Thymus (tissue), 14 donors: ENCODE measurements around the gene ADD2. TPM values are rescaled to one million over a fixed set of nuclear protein-coding genes. Genes with fewer than 3 reads are reported as not detected.

Source experiments
- DNase-seq, 9 donors: peaks; one replicate each; pipeline ENCODE4 v3.0.0-alpha.2; 2013; ENCODE audit warnings: low spot score in 9 of 9, low read depth in 6 of 9, missing footprints in 1 of 9
- H3K27ac ChIP-seq, 2 donors: one replicate each; pipeline ENCODE4 v1.5.1; 2013; ENCODE audit warnings: control low read depth in 1 of 2, low read depth in 1 of 2, low read length in 1 of 2, mild to moderate bottlenecking in 1 of 2, moderate library complexity in 1 of 2
- H3K27me3 ChIP-seq, 2 donors: one replicate each; pipeline ENCODE4 v1.5.1; 2013; ENCODE audit warnings: low read length in 1 of 2; ENCODE audit not compliant: control insufficient read depth in 2 of 2, insufficient read depth in 1 of 2
- H3K36me3 ChIP-seq, 2 donors: one replicate each; pipeline ENCODE4 v1.5.1; 2013; ENCODE audit warnings: low read length in 1 of 2, mild to moderate bottlenecking in 1 of 2, moderate library complexity in 1 of 2; ENCODE audit not compliant: control insufficient read depth in 2 of 2, insufficient read depth in 2 of 2
- H3K4me1 ChIP-seq, 2 donors: one replicate each; pipeline ENCODE4 v1.5.1; 2013; ENCODE audit warnings: low read length in 2 of 2; ENCODE audit not compliant: control insufficient read depth in 2 of 2, insufficient read depth in 2 of 2
- H3K4me3 ChIP-seq, 2 donors: one replicate each; pipeline ENCODE4 v1.5.1; 2013; ENCODE audit warnings: low read length in 2 of 2, control low read depth in 1 of 2, mild to moderate bottlenecking in 1 of 2
- H3K9me3 ChIP-seq, 2 donors: one replicate each; pipeline ENCODE4 v1.5.1; 2013; ENCODE audit warnings: low read length in 1 of 2, mild to moderate bottlenecking in 1 of 2; ENCODE audit not compliant: control insufficient read depth in 2 of 2, insufficient read depth in 1 of 2
- WGBS: extraction: QIAGEN DNeasy Blood & Tissue Kit; methylation state at CpG from one replicate; pipeline ENCODE4 v1.1.7; 2013; 5-methylcytosine and 5-hydroxymethylcytosine counted together
- long read RNA-seq, 10 donors: transcript quantifications; one replicate each; lab custom pipeline, GENCODE V29; 2026
- polyA plus RNA-seq: library from polyadenylated mRNA; stranded (reverse); fragments of 200-250 nt; gene quantifications from one replicate; pipeline ENCODE4 v1.2.3, GENCODE V29; 2013
- total RNA-seq: library from RNA; stranded (reverse); fragments of 120-200 nt; gene quantifications from one replicate; pipeline ENCODE4 v1.2.4, GENCODE V29; 2013
- donor health status: healthy.

The ADD2 gene, protein sequence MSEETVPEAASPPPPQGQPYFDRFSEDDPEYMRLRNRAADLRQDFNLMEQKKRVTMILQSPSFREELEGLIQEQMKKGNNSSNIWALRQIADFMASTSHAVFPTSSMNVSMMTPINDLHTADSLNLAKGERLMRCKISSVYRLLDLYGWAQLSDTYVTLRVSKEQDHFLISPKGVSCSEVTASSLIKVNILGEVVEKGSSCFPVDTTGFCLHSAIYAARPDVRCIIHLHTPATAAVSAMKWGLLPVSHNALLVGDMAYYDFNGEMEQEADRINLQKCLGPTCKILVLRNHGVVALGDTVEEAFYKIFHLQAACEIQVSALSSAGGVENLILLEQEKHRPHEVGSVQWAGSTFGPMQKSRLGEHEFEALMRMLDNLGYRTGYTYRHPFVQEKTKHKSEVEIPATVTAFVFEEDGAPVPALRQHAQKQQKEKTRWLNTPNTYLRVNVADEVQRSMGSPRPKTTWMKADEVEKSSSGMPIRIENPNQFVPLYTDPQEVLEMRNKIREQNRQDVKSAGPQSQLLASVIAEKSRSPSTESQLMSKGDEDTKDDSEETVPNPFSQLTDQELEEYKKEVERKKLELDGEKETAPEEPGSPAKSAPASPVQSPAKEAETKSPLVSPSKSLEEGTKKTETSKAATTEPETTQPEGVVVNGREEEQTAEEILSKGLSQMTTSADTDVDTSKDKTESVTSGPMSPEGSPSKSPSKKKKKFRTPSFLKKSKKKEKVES
- total RNA-seq (0.90 TPM), polyA plus RNA-seq (0.46 TPM)
- long read RNA-seq, donor 1, result 0 reads
- long read RNA-seq, donor 2, result 0 reads
- long read RNA-seq, donor 3, result 0 reads
- long read RNA-seq, donor 4, result 0 reads
- long read RNA-seq, donor 5, result 0 reads
- long read RNA-seq, donor 6, result 0 reads
- long read RNA-seq, donor 7, result 0 reads
- long read RNA-seq, donor 8, result 0 reads
- long read RNA-seq, donor 9, result 0 reads
- long read RNA-seq, donor 10, result 0 reads

GRCh38 chr2:70767699-70768589 is at the start of gene ADD2:
Gene ADD2 (minus strand): TSS chr2:70768200. CDS start chr2:70706408, 61,792 bp downstream.
- peaks cover 25 to 82% of the 10 kb centered on the region in 2 donors for H3K27me3 ChIP-seq
- H3K4me3 ChIP-seq, result peak within 1 kb of the TSS in 1 of 2 donors; percentile 37
- no peaks in the 10 kb centered on the region for H3K9me3 ChIP-seq
- 3% methylated on average over 73 of the region's 74 CpGs for WGBS
- no peak within 1 kb of the TSS for H3K27ac ChIP-seq
- no peaks in the 10 kb centered on the region for H3K36me3 ChIP-seq
- H3K4me1 ChIP-seq, result peaks cover 8 to 10% of the 10 kb centered on the region in 2 donors
- DNase-seq, result peak in 1 of 9 donors; percentile 15

- Histone ChIP-seq H3K9me3 (no peaks in the 10 kb centered on the region), H3K4me1 (no peaks in the 10 kb centered on the region), H3K27me3 (peaks cover 0 to 14% of the 10 kb centered on the region in 2 donors), H3K27ac (no peak overlapping the region), H3K4me3 (no peak overlapping the region), H3K36me3 (no peaks in the 10 kb centered on the region)
- 98% methylated on average over 3 of the region's 3 CpGs for WGBS
- DNase-seq, result no peak
Measured at GRCh38 chr2:70817284-70817954, 49.4 kb upstream of the ADD2 start.

- Histone ChIP-seq H3K36me3 (no peaks in the 10 kb centered on the region), H3K4me1 (no peaks in the 10 kb centered on the region), H3K27ac (no peak overlapping the region), H3K27me3 (peaks cover 0 to 14% of the 10 kb centered on the region in 2 donors), H3K9me3 (no peaks in the 10 kb centered on the region), H3K4me3 (no peak overlapping the region)
- DNase-seq, result no peak
- 93% methylated on average over 5 of the region's 5 CpGs for WGBS
Measured at GRCh38 chr2:70816726-70817125, 48.7 kb upstream of the ADD2 start.

DNA sequence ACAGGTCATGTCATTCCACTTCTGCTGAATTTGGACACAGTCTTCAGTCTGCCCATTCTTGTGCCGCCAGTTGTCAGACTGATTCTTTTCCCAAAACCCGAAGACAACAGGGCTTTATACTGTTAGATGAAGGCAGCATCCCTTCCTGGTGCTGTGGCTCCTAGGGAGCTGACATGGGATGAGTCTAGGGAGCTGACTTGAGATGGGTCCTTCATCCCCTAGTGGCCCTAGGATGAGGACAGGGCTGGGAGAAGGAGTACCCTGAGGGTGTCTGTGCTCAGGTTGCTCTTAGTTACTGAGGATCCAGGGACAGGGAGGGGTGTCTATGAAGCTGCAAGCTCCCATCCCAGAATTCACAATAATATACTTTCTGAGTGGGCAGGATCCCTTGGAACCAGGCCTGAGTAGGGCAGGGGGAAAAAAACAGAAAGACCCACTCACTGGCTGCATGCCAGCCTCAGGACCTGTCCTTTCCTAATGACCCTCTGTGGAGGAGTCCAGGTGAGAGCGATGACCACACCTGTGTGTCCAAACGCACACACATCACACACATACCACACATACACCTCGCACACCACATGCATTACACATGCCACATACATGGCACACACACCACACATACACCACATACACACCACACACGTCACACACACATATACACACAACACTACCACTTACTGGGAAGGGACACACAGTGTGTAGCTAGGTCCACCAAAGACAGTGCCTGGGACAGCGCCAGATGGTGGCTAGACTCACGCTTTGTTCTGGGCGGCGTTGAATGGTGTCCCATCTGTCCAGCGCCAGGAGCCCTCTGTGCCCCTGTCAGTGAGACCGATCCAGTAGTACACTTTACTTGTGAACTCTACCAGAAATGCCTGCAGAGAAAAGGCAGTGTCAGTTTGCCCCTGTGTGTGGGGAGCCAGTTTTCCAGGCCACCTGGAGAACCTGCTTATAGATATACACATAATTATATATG is 41.3 kb upstream of the ADD2 start:
- Histone ChIP-seq H3K4me1 (no peaks in the 10 kb centered on the region), H3K27me3 (peaks cover 0 to 2% of the 10 kb centered on the region in 2 donors), H3K9me3 (no peaks in the 10 kb centered on the region), H3K27ac (no peak overlapping the region), H3K4me3 (no peak overlapping the region), H3K36me3 (no peaks in the 10 kb centered on the region)
- 97% methylated on average over 12 of the region's 12 CpGs for WGBS
- DNase-seq, result no peak

GRCh38 chr2:70807828-70808118 is 39.8 kb upstream of the ADD2 start:
- no peak for DNase-seq
- no peaks in the 10 kb centered on the region for H3K36me3 ChIP-seq
- no peaks in the 10 kb centered on the region for H3K9me3 ChIP-seq
- no peak overlapping the region for H3K27ac ChIP-seq
- no peaks in the 10 kb centered on the region for H3K4me1 ChIP-seq
- H3K27me3 ChIP-seq, result peaks cover 0 to 5% of the 10 kb centered on the region in 2 donors
- WGBS, result 96% methylated on average over 4 of the region's 4 CpGs
- no peak overlapping the region for H3K4me3 ChIP-seq

GRCh38 chr2:70807102-70807827 is 39.3 kb upstream of the ADD2 start:
- Histone ChIP-seq H3K27ac (no peak overlapping the region), H3K4me3 (no peak overlapping the region), H3K36me3 (no peaks in the 10 kb centered on the region), H3K4me1 (no peaks in the 10 kb centered on the region), H3K27me3 (peaks cover 0 to 5% of the 10 kb centered on the region in 2 donors), H3K9me3 (no peaks in the 10 kb centered on the region)
- 95% methylated on average over 6 of the region's 6 CpGs for WGBS
- DNase-seq, result no peak

GRCh38 chr2:70806620-70807019 is 38.6 kb upstream of the ADD2 start:
- Histone ChIP-seq H3K36me3 (no peaks in the 10 kb centered on the region), H3K4me3 (no peak overlapping the region), H3K27ac (no peak overlapping the region), H3K27me3 (peaks cover 0 to 9% of the 10 kb centered on the region in 2 donors), H3K9me3 (no peaks in the 10 kb centered on the region), H3K4me1 (no peaks in the 10 kb centered on the region)
- WGBS, result 85% methylated on average over 6 of the region's 6 CpGs
- DNase-seq, result no peak
